Neural crest cell (in vitro differentiated cells): ENCODE results near the gene MYO16. TPM values are rescaled to one million over a fixed set of nuclear protein-coding genes. Genes with fewer than 3 reads are reported as not detected.

Experiments used
- DNase-seq: peaks from one replicate; pipeline ENCODE4 v3.0.0; 2021; ENCODE audit warnings: low read depth, mixed read lengths, low spot score
- H3K27ac Mint-ChIP-seq: one replicate; pipeline ENCODE4 v1.8.0; 2021; ENCODE audit warnings: mild to moderate bottlenecking, mixed read lengths; ENCODE audit not compliant: unreplicated experiment
- H3K27me3 Mint-ChIP-seq: 2 replicates; pipeline ENCODE4 v1.8.0; 2021; ENCODE audit warnings: low read depth, mild to moderate bottlenecking, mixed read lengths
- H3K36me3 Mint-ChIP-seq: 2 replicates; pipeline ENCODE4 v1.8.0; 2021; ENCODE audit warnings: low read depth, mild to moderate bottlenecking, mixed read lengths
- H3K4me1 Mint-ChIP-seq: 2 replicates; pipeline ENCODE4 v1.8.0; 2021; ENCODE audit warnings: mixed read lengths
- H3K4me3 Mint-ChIP-seq: one replicate; pipeline ENCODE4 v1.8.0; 2021; ENCODE audit warnings: mild to moderate bottlenecking, mixed read lengths
- H3K9me3 Mint-ChIP-seq: 2 replicates; pipeline ENCODE4 v1.8.0; 2021; ENCODE audit warnings: mixed read lengths
- total RNA-seq: library from RNA; stranded (reverse); gene quantifications from 2 replicates; pipeline ENCODE4 v1.2.1, GENCODE V29; 2021
- TF ChIP-seq, protein P1 (sequence below): fragments of 200-600 bp; sonication (generic); conservative IDR thresholded peaks from 2 replicates; pipeline ENCODE4 v1.5.0; 2021; ENCODE audit warnings: antibody characterized with exemption, mild to moderate bottlenecking

The MYO16 gene
- total RNA-seq, 1 donor from 2014 or later, result 3.3 TPM

DNA sequence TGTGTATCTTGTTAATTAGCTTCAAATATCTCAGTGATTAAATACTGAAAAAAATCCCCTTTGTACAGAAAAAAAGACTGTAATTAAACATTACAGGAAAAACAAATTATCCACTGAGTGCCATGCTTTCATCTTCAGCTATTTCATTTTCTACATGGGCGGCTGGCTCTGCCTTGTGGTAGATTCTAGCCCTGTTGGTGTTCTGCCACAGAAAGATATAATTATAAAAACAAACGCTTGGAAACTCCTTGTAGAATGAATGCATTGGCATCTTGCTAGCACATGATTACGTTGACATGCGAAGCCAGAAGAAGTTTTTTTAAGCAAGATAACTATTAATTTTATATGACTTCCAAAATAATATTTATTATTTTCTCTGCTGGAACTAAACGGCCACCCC is 496.8 kb downstream of the MYO16 start:
- DNase-seq, result no peak
- TF ChIP-seq, protein P1, sequence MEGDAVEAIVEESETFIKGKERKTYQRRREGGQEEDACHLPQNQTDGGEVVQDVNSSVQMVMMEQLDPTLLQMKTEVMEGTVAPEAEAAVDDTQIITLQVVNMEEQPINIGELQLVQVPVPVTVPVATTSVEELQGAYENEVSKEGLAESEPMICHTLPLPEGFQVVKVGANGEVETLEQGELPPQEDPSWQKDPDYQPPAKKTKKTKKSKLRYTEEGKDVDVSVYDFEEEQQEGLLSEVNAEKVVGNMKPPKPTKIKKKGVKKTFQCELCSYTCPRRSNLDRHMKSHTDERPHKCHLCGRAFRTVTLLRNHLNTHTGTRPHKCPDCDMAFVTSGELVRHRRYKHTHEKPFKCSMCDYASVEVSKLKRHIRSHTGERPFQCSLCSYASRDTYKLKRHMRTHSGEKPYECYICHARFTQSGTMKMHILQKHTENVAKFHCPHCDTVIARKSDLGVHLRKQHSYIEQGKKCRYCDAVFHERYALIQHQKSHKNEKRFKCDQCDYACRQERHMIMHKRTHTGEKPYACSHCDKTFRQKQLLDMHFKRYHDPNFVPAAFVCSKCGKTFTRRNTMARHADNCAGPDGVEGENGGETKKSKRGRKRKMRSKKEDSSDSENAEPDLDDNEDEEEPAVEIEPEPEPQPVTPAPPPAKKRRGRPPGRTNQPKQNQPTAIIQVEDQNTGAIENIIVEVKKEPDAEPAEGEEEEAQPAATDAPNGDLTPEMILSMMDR, result no peak
- Mint-ChIP-seq H3K27ac (no peak overlapping the region), H3K9me3 (no peaks in the 10 kb centered on the region), H3K27me3 (no peaks in the 10 kb centered on the region), H3K4me3 (no peak overlapping the region), H3K4me1 (peaks cover 40% of the 10 kb centered on the region), H3K36me3 (no peaks in the 10 kb centered on the region)

DNA sequence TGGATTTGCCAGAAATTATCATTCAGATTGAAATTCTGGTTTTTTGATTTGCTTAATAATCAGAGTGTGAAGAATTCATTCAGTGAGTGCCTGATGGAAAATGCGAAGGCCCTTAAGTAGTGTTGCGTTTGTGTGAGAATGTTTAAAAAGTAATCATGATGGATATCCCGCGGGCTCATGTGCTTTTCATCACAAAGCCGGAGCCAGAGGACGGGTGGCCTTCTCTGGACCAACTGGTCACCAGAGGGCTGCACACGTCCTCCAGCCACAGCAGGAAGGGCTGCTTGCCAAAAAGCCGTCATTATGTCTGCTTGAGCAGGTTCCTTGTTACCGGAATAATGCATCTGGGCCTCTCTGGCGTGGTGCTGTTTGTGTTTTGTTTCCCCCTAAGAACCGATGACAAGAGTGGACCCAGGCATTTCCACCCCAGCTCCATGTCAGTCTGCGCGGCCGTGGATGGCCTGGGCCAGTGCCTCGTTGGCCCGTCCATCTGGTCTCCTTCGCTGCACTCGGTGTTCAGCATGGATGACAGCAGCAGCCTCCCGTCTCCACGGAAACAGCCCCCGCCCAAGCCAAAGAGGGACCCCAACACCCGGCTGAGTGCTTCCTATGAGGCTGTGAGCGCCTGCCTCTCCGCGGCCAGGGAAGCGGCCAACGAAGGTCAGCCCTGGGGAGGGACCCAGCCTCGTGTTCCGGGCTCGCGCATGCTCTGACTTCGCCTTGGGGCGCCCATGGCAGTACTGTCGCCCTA is 497.7 kb downstream of the MYO16 start:
- Mint-ChIP-seq H3K27ac (no peak overlapping the region), H3K4me3 (no peak overlapping the region)
- DNase-seq, result no peak

DNA sequence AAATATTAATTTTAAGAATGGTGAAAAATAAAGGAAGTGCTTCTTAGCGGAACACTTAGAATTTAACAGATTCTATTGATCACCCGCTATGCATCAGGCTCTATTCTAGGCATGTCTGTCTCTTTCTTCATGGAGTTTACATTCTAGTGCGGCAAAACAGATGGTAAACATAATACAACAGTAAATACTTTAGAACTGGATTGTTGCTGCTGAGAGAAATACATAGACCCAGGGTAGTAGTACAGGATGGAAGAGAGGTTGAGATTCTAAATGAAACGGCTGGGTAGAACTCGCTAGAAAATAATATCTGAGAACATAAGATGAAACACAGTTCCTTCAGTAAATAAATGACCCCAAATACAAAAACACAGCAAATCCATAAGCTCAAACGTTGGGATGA is 498.7 kb downstream of the MYO16 start:
- no peaks in the 10 kb centered on the region for H3K36me3 Mint-ChIP-seq
- no peaks in the 10 kb centered on the region for H3K27me3 Mint-ChIP-seq
- TF ChIP-seq, protein P1, result no peak
- H3K9me3 Mint-ChIP-seq, result no peaks in the 10 kb centered on the region
- H3K27ac Mint-ChIP-seq, result no peak overlapping the region
- peaks cover 45% of the 10 kb centered on the region for H3K4me1 Mint-ChIP-seq
- DNase-seq, result no peak
- no peak overlapping the region for H3K4me3 Mint-ChIP-seq

More for the DNA sequence above, 497.7 kb downstream of the MYO16 start:
- TF ChIP-seq, protein P1, result no peak
- Mint-ChIP-seq H3K36me3 (no peaks in the 10 kb centered on the region), H3K27me3 (no peaks in the 10 kb centered on the region), H3K4me1 (peaks cover 46% of the 10 kb centered on the region), H3K9me3 (no peaks in the 10 kb centered on the region)

DNA sequence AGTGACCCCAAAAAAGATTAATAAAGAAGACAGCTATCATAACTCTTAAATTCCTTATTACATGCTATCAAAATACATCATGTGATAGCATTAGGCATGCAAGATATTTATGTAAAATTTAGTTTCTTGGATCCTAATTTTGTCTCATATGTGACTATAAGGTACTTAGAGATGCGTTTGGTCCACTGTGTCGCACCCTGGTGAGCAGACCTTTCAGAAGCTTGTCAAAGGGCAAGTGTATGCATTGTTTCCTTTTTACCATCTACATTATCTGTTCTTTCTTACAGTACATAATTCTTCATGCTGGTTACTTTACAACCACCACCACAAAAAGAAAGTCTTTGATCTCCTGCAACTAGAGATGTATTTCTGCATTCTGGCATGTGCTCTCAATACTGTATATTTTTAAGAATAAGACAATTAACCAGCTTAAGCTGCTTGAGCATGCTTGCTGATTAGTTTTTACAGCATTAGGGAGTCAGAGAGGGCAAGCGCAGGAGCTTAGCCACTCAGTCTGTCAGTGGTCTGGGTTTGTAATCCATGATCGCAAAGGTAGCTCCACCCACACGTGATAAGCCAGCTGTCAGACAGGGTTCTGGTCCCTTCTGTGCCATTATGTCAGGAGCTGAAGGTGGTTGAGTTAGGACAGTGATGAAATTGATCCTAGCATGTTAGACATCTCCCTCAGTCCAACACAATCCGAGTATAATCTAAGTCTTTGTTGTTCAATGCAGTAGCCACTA is 500.9 kb downstream of the MYO16 start:
- TF ChIP-seq, protein P1, result no peak
- Mint-ChIP-seq H3K36me3 (no peaks in the 10 kb centered on the region), H3K4me1 (peaks cover 26% of the 10 kb centered on the region), H3K27ac (no peak overlapping the region), H3K9me3 (no peaks in the 10 kb centered on the region), H3K4me3 (no peak overlapping the region), H3K27me3 (no peaks in the 10 kb centered on the region)
- DNase-seq, result no peak

DNA sequence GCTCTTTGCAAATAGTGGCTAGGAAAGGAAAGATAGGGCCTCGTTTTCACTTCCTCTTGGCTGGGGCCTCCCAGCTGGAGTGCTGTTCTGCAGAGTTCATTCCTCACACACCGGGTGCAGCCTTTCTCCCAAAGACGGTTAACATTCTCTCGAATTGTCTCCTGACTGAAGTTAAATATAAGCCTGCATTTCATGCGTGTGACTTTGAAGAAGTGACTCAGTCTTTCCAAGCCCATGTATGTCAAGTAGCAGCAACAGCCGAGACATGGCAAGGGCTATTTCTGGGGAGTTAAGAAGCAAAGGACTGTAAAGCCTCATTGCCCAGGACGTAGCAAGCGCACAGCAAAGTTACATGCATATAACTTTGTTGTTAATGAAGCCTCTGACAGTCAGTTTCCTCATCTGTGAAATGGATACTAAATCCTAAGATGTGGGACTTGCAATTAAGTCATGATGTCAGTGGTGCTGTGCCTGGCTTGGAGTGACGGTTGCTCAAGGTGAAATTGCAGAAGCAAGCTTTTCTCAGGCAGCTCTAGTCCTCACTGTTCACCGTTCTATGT is 502.4 kb downstream of the MYO16 start:
- DNase-seq, result no peak

More for the DNA sequence above, 502.4 kb downstream of the MYO16 start:
- TF ChIP-seq, protein P1, result no peak
- no peaks in the 10 kb centered on the region for H3K36me3 Mint-ChIP-seq
- H3K4me1 Mint-ChIP-seq, result peaks cover 20% of the 10 kb centered on the region
- no peaks in the 10 kb centered on the region for H3K27me3 Mint-ChIP-seq
- H3K4me3 Mint-ChIP-seq, result no peak overlapping the region
- H3K27ac Mint-ChIP-seq, result no peak overlapping the region
- H3K9me3 Mint-ChIP-seq, result no peaks in the 10 kb centered on the region
